Measurements from ENCODE around the gene CHD9.

DNA sequence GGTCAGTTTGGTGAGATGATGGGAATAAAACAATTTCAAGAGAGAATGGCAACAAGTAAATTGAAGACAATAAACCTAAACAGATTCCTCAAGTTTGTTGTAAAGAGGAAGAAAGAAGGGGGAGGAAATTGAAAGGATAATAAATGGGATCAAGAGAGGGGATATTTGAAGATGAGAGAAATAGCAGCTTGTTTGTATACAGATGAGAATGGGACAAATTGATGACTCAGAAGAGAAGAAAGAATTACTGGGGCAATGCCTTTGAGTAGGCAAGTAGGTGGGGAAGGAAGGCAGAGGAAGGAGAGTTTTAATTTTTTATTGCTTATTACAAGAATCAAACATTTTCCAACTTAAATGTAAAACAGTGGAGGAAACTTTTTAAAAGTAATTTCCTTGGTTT lies 98.3 kb downstream of the CHD9 start:
- TF ChIP-seq CTCF (IDR thresholded peaks at IDR 0.05) = no peak
- no peak for TF ChIP-seq POLR2AphosphoS5 (IDR thresholded peaks at IDR 0.05)
- TF ChIP-seq POLR2A (IDR thresholded peaks at IDR 0.05; ENCODE audit: low read depth) = no peak
- no peak for TF ChIP-seq EP300 (IDR thresholded peaks at IDR 0.05)
